Colonic mucosa (tissue), 4 donors: ENCODE results near the gene CIDEC. TPM values are rescaled to one million over a fixed set of nuclear protein-coding genes. Genes with fewer than 3 reads are reported as not detected.

Source experiments
- DNase-seq: peaks from one replicate; pipeline ENCODE4 v3.0.0-alpha.2; 2020
- H3K27ac ChIP-seq: fragments of 200-600 bp; one replicate; pipeline ENCODE4 v1.8.0; 2021
- H3K27me3 ChIP-seq: fragments of 200-600 bp; one replicate; pipeline ENCODE4 v1.8.0; 2021
- H3K36me3 ChIP-seq: fragments of 200-600 bp; one replicate; pipeline ENCODE4 v1.8.0; 2021
- H3K4me1 ChIP-seq: fragments of 200-600 bp; one replicate; pipeline ENCODE4 v1.8.0; 2021; ENCODE audit warnings: mild to moderate bottlenecking
- H3K4me3 ChIP-seq: fragments of 200-600 bp; one replicate; pipeline ENCODE4 v1.8.0; 2021
- H3K9ac ChIP-seq, 2 donors: one replicate each; pipeline ENCODE4 v1.7.0; 2013; ENCODE audit warnings: control low read depth in 2 of 2, low read depth in 2 of 2, low read length in 2 of 2
- H3K9me3 ChIP-seq: fragments of 200-600 bp; one replicate; pipeline ENCODE4 v1.8.0; 2021
- intact Hi-C: fragments of 100-400 bp; cut with DNase I; formaldehyde crosslinking; loops from one replicate; pipeline ENCODE4 v1.14.1; 2022
- total RNA-seq, 2 donors: library from RNA; stranded (reverse); fragmentation: NEBNext Ultra II Directional in 1 of 2; extraction: Animal tissue kit (Norgen Biotek cat#: 25700) in 1 of 2; gene quantifications; one replicate each; pipeline ENCODE4 v1.2.1, GENCODE V29; 2021
- TF ChIP-seq, protein P1 (sequence below): fragments of 200-600 bp; IDR thresholded peaks from one replicate; pipeline ENCODE4 v1.8.0; 2022; ENCODE audit warnings: antibody characterized with exemption, mild to moderate bottlenecking
- donor health status: healthy.
- donor health status: DM: no; HTN: no; CAD: no.
- donor health status: DM: no; HTN: no; CAD: no.

CIDEC gene
- total RNA-seq, 2 donors from 2014 or later: 4.5 to 8.9 TPM

DNA sequence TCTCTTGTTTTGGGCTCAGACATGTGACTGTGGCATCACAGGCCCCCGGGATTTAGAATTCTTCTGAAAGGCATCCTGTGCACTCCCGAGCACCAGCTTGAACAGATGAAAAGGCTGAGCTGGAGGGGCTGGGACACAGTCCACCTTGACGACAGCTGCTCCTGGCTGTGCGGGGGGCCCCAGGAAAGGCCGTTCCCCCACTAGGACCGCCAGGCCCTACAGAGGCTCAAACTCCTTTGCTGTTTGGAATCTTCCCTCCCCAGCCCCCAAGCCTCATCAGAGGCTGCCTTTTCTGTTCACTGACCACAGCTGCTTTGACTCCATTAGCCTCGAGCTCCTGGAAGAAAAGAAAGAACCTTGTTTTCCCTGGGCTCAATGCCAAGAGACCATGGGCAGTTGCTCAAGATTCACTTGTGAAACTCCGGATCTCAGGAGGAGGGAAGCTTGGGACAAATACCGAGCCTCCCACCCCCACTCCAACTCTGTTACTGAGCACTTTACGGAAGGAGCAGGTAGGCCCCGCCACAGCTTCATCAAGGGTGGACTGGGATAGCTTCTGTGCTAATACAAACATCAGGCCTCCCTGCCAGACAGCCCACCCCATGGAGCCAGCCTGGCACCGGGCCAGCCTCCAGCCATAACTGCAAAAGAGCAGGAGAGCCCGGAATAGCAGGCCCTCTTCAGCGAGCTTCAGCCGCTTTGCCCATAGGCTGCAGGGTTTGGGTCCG lies 15.7 kb downstream of the CIDEC start:
- no peak overlapping the region for H3K4me3 ChIP-seq
- intact Hi-C loops: no loop called here
- H3K27ac ChIP-seq: no peak overlapping the region
- no peaks in the 10 kb centered on the region for H3K9me3 ChIP-seq
- H3K4me1 ChIP-seq: no peaks in the 10 kb centered on the region
- no peaks in the 10 kb centered on the region for H3K36me3 ChIP-seq
- H3K27me3 ChIP-seq: no peaks in the 10 kb centered on the region
- DNase-seq: peak; percentile 43
- TF ChIP-seq, protein P1, sequence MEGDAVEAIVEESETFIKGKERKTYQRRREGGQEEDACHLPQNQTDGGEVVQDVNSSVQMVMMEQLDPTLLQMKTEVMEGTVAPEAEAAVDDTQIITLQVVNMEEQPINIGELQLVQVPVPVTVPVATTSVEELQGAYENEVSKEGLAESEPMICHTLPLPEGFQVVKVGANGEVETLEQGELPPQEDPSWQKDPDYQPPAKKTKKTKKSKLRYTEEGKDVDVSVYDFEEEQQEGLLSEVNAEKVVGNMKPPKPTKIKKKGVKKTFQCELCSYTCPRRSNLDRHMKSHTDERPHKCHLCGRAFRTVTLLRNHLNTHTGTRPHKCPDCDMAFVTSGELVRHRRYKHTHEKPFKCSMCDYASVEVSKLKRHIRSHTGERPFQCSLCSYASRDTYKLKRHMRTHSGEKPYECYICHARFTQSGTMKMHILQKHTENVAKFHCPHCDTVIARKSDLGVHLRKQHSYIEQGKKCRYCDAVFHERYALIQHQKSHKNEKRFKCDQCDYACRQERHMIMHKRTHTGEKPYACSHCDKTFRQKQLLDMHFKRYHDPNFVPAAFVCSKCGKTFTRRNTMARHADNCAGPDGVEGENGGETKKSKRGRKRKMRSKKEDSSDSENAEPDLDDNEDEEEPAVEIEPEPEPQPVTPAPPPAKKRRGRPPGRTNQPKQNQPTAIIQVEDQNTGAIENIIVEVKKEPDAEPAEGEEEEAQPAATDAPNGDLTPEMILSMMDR: no peak
- H3K9ac ChIP-seq: no peak overlapping the region

DNA sequence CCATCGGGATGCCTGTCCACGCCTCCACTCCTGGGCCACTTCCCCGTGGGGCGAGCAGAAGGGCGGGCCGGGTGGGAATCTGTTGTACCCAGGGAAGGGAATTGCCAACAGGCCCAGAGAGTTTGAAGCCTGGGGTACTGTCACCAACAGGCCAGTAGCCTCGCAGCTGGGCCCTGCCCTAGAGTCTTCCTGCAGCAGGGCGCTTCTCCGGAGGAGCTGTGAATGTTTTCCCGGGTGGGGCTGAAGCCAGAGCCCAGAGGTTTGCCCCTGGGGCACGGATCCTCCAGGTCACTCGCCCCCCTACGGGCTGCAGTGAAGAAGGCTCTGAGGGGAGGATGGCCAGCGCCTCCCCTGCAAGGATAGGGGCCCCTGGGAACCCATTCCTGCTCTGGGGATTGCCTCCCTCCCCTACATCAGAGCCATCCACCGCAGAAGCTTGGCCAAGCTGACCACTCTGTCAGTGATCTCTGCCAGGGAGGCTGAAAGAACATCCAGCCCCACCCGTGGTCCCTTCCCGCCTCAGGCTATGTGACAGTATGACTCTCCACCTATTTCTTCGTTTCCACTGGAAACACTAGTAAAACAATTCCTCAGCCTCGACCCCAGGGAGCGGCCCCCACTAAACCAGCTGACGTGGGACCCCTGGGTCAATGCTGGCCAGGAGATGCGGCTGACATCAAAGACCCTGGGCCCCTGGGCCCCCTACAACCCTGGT lies 16.8 kb downstream of the CIDEC start:
- no peaks in the 10 kb centered on the region for H3K9me3 ChIP-seq
- no peaks in the 10 kb centered on the region for H3K36me3 ChIP-seq
- peak overlapping the region in 1 of 2 donors; percentile 61 for H3K9ac ChIP-seq
- no peaks in the 10 kb centered on the region for H3K27me3 ChIP-seq
- TF ChIP-seq, protein P1: no peak
- H3K4me1 ChIP-seq: no peaks in the 10 kb centered on the region
- H3K4me3 ChIP-seq: peak overlapping the region; percentile 25
- no peak for DNase-seq
- no peak overlapping the region for H3K27ac ChIP-seq
- intact Hi-C loops: no loop called here

DNA sequence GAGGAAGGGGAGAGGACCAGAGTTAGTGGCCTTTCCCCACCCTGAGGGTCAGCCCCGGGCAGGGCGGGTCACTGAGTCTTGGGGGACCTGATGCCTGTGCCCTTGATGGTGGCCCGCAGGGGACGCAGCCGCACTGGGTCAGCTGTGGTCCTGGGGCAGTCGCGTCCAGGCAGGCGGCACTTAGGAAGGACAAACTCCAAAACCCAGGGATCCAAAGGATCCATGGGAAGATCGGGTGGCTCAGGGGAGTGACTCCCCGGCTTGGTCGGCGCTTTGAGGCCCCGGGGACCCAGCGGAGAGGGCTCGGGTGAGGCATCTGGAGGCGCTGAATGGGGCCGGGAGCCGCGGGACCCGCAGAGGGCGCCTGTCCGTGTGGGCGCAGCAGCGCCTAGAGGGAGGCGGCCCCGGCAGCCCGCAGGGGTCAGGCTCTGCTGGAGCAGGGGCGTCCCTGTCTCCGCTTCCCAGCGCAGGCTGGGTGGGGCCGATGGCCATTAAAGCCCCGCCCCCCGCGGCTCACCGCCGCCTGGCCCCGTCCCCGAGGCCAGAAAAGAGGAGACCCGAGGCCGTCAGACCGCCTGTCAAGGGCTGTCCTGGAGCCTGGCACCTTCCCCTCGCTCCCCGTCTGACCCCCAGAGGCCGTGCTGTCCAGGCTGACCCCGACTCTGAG lies 17.5 kb downstream of the CIDEC start:
- H3K36me3 ChIP-seq: no peaks in the 10 kb centered on the region
- intact Hi-C loops: no loop called here
- H3K9me3 ChIP-seq: no peaks in the 10 kb centered on the region
- H3K27me3 ChIP-seq: no peaks in the 10 kb centered on the region
- no peak overlapping the region for H3K27ac ChIP-seq
- peak overlapping the region; percentile 34 to 61 for H3K9ac ChIP-seq
- H3K4me3 ChIP-seq: peak overlapping the region; percentile 25
- DNase-seq: peak; percentile 54
- TF ChIP-seq, protein P1: peak; percentile 44
- H3K4me1 ChIP-seq: no peaks in the 10 kb centered on the region

DNA sequence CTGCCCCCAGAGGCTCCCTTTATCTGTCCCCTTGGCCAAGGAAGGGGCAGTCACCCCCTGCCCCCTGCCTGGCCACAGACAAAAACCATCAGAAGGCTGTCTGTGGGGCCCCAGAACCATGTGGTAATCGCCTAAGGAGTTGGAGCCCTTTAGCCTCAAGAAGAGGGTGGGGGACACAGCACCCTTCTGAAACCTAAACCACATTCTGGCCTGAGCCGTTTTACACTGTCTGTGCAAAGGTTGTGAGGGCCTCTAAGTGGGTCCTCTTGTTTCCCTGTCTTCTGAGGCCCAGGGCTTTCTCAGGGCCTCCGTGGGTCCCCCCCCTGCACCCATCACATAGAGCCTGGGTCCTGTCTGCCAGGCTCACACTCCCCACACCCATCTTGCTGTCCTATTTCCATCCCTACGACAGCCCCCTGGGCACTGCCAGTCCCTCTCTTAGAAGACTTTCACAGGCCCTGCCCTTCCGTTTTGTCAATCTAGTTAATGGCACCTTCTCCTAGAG lies 18.4 kb downstream of the CIDEC start:
- Histone ChIP-seq H3K27ac (no peak overlapping the region), H3K9ac (no peak overlapping the region), H3K4me1 (no peaks in the 10 kb centered on the region), H3K4me3 (no peak overlapping the region), H3K36me3 (no peaks in the 10 kb centered on the region), H3K9me3 (no peaks in the 10 kb centered on the region), H3K27me3 (no peaks in the 10 kb centered on the region)
- DNase-seq: no peak
- TF ChIP-seq, protein P1: no peak
- intact Hi-C loops: no loop called here

DNA sequence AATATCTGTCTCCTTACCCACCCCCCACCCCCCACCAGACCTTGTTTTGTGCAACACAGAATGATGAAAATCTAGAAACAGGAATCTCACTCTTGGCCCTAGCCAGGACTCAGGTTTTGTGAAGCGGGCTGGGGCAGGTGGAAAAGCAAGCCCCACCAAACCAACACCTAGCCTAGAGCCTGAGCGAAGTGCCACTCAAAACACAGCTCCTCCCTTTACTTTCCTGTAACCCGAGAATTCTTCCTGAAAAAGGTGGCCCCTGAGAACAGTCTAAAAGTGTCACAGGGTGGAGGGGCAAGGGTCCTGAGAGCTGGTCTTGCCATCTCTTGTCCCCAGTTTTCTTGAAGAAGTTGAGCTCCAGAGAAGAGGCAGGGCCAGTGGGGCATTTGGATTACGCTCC lies 18.9 kb downstream of the CIDEC start:
- Histone ChIP-seq H3K4me1 (no peaks in the 10 kb centered on the region), H3K4me3 (no peak overlapping the region), H3K36me3 (no peaks in the 10 kb centered on the region), H3K27me3 (no peaks in the 10 kb centered on the region), H3K9me3 (no peaks in the 10 kb centered on the region), H3K27ac (no peak overlapping the region), H3K9ac (no peak overlapping the region)
- intact Hi-C loops: no loop called here
- DNase-seq: no peak
- TF ChIP-seq, protein P1: no peak
